HG03521 (cell line): ENCODE data around the gene MB21D2.

Experiments
- ATAC-seq: cut with Tn5 transposase; IDR thresholded peaks from one replicate; pipeline ENCODE4 v1.9.1; 2021; ENCODE audit warnings: mild to moderate bottlenecking, moderate library complexity; ENCODE audit not compliant: unreplicated experiment

MB21D2 gene

DNA sequence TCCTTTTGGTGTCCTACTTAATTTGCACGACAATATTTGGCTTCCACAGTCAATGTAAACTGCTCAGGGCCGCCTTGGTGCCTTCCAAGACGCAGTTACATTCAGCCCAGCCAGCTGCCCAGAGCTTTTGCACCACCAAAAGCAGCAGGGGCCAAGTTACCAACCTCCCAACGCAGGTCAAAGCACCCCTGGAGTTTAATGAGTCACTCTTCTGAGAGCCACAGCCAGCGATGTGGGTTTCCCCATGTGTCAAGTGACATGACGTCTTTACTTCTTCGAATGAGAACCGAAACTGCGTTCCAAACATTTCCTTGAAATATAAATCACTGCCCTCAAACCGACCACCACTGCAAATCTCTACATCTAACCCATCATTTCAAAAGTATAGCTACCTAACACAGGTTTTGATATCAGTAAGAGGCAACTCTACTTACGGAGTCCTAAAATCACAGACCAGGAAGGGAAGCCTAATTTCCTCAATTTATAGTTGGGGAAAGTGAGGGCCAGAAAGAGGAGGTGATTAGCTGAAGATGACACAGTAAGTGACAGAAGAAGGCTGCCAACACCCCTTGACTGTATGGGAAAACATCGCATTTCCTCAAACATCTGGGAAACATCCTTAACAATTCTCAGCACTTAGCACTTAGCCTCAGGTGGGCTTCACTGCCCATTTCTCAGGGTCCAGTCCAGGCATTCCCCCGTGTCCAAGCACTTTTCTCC lies 24.5 kb downstream of the MB21D2 start:
- peak; percentile 94 for ATAC-seq

GRCh38 chr3:192890347-192891335 lies 27.0 kb downstream of the MB21D2 start:
- ATAC-seq, result no peak

- ATAC-seq, result no peak
These were observed 28.0 kb downstream of the MB21D2 start for GRCh38 chr3:192889679-192890078.

DNA sequence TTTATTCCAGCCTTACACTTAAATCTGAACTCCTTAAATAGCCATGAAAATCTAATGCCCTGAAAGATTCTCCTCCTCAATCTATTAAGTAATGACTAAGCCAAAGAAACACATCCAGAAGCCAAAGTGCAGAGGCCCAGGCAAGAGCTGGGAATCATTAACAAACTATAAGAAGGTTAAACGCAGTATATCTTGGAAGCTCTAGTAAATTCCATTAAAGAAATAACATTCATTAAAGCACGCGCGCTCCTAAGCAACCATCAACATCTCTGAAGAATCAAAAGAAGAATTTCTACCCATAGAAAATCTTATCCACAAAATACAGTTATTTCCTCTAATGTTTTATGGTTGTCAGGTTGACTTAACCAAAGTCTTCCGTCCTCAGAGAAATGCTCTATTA lies 29.5 kb downstream of the MB21D2 start:
- ATAC-seq, result no peak

GRCh38 chr3:192887701-192888100 lies 30.0 kb downstream of the MB21D2 start:
- ATAC-seq, result no peak

- ATAC-seq, result no peak
These were observed 30.6 kb downstream of the MB21D2 start for GRCh38 chr3:192887047-192887446.

DNA sequence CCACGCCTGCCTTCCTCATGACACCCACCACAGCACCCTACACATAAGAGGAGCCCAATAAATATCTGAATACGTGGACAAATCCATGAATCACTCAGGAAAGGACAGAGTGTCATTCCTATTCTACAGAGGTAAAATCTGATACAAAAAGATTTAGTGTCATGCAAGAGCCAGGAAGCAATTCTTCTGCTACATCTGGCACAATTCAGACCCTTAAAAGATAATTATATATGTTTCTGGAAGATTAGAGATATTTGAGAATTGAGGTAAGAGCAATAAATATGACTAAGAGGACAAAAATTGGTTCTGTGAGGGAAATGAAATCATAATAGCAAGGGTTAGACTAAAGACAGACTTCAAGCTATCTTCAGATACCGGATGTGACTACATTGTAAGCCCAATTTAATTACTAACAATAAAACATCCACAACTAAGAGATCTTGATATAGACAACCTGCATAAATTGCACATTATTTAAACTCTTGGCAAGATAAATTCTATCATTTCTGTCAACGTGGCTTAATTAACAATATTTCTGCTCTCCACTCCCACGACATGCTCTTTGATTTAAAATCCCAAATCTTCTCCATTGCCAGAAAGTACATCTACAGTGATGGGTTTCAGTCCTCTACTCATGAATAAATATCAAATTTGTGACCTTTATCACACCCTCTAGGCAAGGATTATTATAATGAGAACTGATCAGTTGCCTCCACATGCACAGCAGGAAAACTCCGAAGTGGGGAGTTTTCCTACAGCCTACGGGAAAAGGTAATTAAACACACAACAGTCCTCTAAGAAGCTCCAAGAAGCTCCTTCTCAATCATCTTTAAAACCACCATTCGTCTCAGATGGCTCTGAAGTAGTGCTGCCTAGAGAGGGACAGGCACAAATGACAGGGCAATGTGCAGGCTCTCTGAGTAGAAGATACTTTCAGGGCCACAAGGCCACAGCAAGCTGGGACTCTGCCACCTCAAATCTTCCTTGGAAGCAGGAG lies 32.6 kb downstream of the MB21D2 start:
- no peak for ATAC-seq

- ATAC-seq, result no peak
These were observed 34.1 kb downstream of the MB21D2 start for GRCh38 chr3:192883512-192883911.

GRCh38 chr3:192881159-192881786 lies 36.4 kb downstream of the MB21D2 start:
- no peak for ATAC-seq

GRCh38 chr3:192880313-192880712 lies 37.3 kb downstream of the MB21D2 start:
- no peak for ATAC-seq

GRCh38 chr3:192879346-192880031 lies 38.2 kb downstream of the MB21D2 start:
- ATAC-seq, result no peak

DNA sequence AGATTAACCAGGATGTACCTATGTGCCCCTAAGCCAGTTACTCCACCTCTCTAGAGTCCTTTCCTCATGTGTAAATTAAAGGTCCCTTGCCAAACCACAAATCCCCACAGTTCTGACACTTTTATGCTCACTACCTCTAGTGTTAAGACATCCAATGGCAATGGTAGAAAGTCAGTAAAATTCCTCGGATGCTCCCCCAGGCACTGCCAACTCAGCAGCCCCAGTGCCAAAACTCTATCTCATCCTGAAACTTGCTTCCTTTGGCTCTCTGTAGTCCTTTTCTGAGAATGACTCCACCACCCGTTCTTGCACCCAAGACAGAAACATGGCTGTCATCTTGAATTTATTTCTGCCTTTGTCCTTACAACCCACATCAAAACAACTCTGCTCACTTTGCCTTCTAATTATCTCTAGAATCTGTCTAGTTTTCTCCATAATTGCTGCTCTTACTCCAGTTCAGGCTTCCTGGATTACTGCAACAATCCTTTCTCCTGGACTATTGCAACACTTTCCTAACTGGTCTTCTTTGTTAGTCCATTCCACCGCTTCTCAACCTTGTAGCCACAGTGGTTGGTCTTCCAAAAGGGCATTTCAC lies 41.6 kb downstream of the MB21D2 start:
- no peak for ATAC-seq

DNA sequence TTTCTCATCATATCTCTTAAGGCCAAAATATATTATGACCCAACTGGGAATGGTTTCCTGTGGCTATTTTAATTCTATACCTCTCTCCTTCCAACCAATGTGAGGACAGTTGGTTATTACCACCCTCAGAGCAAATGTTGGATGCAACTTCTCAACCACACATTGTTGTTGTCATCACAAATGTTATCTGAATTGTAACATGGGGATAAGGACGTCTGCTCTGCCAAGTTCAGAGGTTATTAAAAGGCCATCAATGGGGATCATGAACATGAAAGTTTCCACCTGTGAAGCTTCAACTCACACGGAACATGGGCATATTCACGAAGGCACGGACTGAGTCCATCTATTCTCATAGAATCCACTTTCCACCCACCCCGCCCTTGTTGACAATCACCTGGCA lies 46.8 kb downstream of the MB21D2 start:
- ATAC-seq, result no peak

- ATAC-seq, result no peak
These were observed 48.3 kb downstream of the MB21D2 start for GRCh38 chr3:192869131-192870031.

DNA sequence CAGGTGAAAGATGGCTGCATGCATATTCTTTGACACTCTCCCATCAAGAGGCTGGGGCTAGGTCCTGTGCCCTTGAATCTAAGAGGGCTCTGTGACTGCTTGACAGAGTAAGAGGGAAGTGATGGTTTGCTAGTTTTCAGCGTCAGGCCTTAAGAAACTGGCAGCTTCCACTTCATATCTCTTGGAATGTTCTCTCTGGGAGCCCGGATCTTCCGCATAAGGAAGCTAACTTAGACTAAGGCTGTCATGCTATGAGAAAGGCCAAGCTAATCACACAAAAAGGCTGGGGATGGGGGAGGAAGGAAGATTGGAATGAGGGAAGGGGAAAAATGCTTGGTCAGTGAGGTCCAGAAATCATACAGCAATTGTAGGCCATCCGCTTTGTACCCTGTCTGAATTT lies 50.0 kb downstream of the MB21D2 start:
- no peak for ATAC-seq

DNA sequence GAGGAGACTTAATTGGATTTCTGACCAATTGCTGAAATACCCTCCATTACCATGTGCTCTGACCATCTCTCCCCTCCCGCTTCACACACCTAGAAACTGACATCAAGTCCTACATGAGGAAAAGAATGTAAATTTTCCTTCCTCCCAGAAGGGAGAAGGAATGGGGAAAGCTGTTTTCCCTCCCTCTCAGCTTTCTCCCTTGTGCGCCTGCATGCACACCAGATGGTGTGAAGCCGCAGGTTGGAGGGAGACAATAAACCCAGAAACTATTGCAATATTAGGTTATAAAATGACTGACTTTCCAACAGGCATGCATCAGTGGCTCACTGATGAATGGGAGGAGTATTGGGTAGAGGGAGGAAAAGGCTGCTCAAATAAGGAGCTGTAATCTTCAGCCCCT lies 50.9 kb downstream of the MB21D2 start:
- no peak for ATAC-seq

GRCh38 chr3:192864941-192865340 lies 52.7 kb downstream of the MB21D2 start:
- no peak for ATAC-seq

DNA sequence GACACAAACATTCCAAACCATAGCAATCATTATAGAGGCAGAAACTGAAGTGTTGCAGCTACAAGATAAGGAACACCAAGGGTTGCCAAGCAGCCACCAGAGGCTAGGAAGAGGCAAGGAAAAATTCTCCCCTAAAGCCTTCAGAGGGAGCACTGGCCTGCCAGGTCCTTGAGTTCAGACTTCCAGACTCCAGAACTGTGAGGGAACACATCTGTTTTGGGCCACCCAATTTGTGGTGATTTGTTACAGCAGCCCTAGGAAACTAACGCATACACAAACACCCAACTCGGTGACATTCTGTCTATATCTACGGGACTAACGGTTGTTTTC lies 54.6 kb downstream of the MB21D2 start:
- ATAC-seq, result no peak
